Hepatocyte (in vitro differentiated cells): ENCODE data around the gene ZNF121. TPM values are rescaled to one million over a fixed set of nuclear protein-coding genes. Genes with fewer than 3 reads are reported as not detected.
A peak's percentile ranks its signal among the peaks of the same experiment; 100 is the strongest.

Source experiments
- DNase-seq: peaks from one replicate; pipeline ENCODE4 v3.0.0-alpha.2; 2016; ENCODE audit warnings: low spot score
- H2AFZ ChIP-seq: fragments of 200-600 bp; sonication (generic); 2 replicates; pipeline ENCODE4 v1.6.0; 2016; ENCODE audit warnings: antibody characterized with exemption, mild to moderate bottlenecking
- H3K27ac ChIP-seq: fragments of 200-600 bp; sonication (generic); 2 replicates; pipeline ENCODE4 v1.5.1; 2016; ENCODE audit warnings: mild to moderate bottlenecking
- H3K27me3 ChIP-seq: fragments of 200-600 bp; sonication (generic); 2 replicates; pipeline ENCODE4 v1.6.1; 2016
- H3K36me3 ChIP-seq: fragments of 200-600 bp; sonication (generic); replicated peaks from 2 replicates; pipeline ENCODE4 v1.5.1; 2016; ENCODE audit warnings: low read depth; ENCODE audit not compliant: insufficient read depth
- H3K4me1 ChIP-seq: fragments of 200-600 bp; sonication (generic); 2 replicates; pipeline ENCODE4 v1.5.1; 2016; ENCODE audit warnings: mild to moderate bottlenecking, moderate library complexity; ENCODE audit not compliant: insufficient read depth
- H3K4me2 ChIP-seq: fragments of 200-600 bp; sonication (generic); 2 replicates; pipeline ENCODE4 v1.6.0; 2016
- H3K4me3 ChIP-seq: fragments of 200-600 bp; sonication (generic); 2 replicates; pipeline ENCODE4 v1.5.1; 2016; ENCODE audit warnings: mild to moderate bottlenecking
- H3K79me2 ChIP-seq: fragments of 200-600 bp; sonication (generic); 2 replicates; pipeline ENCODE4 v1.6.0; 2017; ENCODE audit warnings: mild to moderate bottlenecking
- H3K9me2 ChIP-seq: fragments of 200-600 bp; sonication (generic); replicated peaks from 2 replicates; pipeline ENCODE4 v1.6.0; 2017; ENCODE audit warnings: mild to moderate bottlenecking; ENCODE audit not compliant: insufficient read depth
- H3K9me3 ChIP-seq: fragments of 200-600 bp; sonication (generic); 2 replicates; pipeline ENCODE4 v1.5.1; 2016; ENCODE audit warnings: low read depth, mild to moderate bottlenecking
- H4K20me1 ChIP-seq: fragments of 200-600 bp; sonication (generic); 2 replicates; pipeline ENCODE4 v1.6.0; 2016; ENCODE audit warnings: mild to moderate bottlenecking; ENCODE audit not compliant: insufficient read depth, poor library complexity, severe bottlenecking
- EZH2 ChIP-seq: fragments of 200-600 bp; sonication (generic); IDR thresholded peaks from 2 replicates; pipeline ENCODE4 v1.6.1; 2016; ENCODE audit warnings: antibody characterized with exemption, mild to moderate bottlenecking, borderline replicate concordance
- EZH2phosphoT487 ChIP-seq: fragments of 200-600 bp; sonication (generic); IDR thresholded peaks from one replicate; pipeline ENCODE4 v1.6.1; 2018; ENCODE audit warnings: antibody characterized with exemption, mild to moderate bottlenecking, low read depth, moderate library complexity; ENCODE audit not compliant: unreplicated experiment, severe bottlenecking
- WGBS: methylation state at CpG from one replicate; pipeline ENCODE4 v1.1.6; 2016; ENCODE audit warnings: low lambda C conversion rate; ENCODE audit errors: missing lambda C conversion rate; 5-methylcytosine and 5-hydroxymethylcytosine counted together
- polyA plus RNA-seq: library from polyadenylated mRNA; unstranded; fragments of >200 nt; fragmentation: Nextera tagmentation; extraction: Ambion mirVana; gene quantifications from 2 replicates; pipeline ENCODE4 v1.2.1, GENCODE V29; 2016
- total RNA-seq: library from RNA; depleted of rRNA; stranded (reverse); fragments of >200 nt; gene quantifications from 2 replicates; pipeline ENCODE4 v1.2.3, GENCODE V29; 2014
- TF ChIP-seq, protein P1 (sequence below): fragments of 200-600 bp; sonication (generic); IDR thresholded peaks from 2 replicates; pipeline ENCODE4 v1.5.1; 2016; ENCODE audit warnings: antibody characterized with exemption, mild to moderate bottlenecking; ENCODE audit not compliant: poor library complexity

The ZNF121 gene
- total and polyA plus RNA-seq, 2 experiments from 2014 or later, result 5.4 to 44.9 TPM

- DNase-seq, result peak; percentile 94
- Histone ChIP-seq H3K79me2 (peaks cover 49% of the 10 kb centered on the region), H3K36me3 (peaks cover under 1% of the 10 kb centered on the region), H3K9me2 (no peaks in the 10 kb centered on the region), H4K20me1 (no peaks in the 10 kb centered on the region), H3K9me3 (no peaks in the 10 kb centered on the region), H3K4me2 (peak within 1 kb of the TSS; percentile 93), H2AFZ (peak within 1 kb of the TSS; percentile 94), H3K27me3 (no peaks in the 10 kb centered on the region), H3K4me3 (peak within 1 kb of the TSS; percentile 76), H3K27ac (peak within 1 kb of the TSS; percentile 100), H3K4me1 (peaks cover 12% of the 10 kb centered on the region)
- WGBS, result under 1% methylated on average over 23 of the region's 33 CpGs
- TF ChIP-seq EZH2, result no peak
- TF ChIP-seq, protein P1, sequence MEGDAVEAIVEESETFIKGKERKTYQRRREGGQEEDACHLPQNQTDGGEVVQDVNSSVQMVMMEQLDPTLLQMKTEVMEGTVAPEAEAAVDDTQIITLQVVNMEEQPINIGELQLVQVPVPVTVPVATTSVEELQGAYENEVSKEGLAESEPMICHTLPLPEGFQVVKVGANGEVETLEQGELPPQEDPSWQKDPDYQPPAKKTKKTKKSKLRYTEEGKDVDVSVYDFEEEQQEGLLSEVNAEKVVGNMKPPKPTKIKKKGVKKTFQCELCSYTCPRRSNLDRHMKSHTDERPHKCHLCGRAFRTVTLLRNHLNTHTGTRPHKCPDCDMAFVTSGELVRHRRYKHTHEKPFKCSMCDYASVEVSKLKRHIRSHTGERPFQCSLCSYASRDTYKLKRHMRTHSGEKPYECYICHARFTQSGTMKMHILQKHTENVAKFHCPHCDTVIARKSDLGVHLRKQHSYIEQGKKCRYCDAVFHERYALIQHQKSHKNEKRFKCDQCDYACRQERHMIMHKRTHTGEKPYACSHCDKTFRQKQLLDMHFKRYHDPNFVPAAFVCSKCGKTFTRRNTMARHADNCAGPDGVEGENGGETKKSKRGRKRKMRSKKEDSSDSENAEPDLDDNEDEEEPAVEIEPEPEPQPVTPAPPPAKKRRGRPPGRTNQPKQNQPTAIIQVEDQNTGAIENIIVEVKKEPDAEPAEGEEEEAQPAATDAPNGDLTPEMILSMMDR, result no peak
- TF ChIP-seq EZH2phosphoT487, result no peak
Observed at GRCh38 chr19:9621156-9622037, 37.1 kb upstream of the ZNF121 start, which contains the start of gene ZNF561. TSS of gene ZNF561 (minus strand) at chr19:9621232. CDS start at chr19:9619456, 1,776 bp downstream.

DNA sequence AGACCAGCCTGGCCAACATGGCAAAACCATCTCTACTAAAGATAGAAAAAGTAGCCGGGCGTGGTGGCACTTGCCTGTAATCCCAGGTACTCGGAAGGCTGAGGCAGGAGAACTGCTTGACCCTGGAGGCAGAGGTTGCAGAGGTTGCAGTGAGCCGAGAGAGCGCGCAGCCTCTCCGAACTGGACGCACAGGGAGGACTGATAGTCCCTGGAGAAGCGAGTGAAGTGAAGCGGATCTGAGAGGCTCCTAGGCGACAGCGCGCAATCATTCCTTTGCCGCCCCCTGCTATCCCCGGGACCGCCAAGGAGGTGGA is 36.5 kb upstream of the ZNF121 start:
- no peaks in the 10 kb centered on the region for H3K9me3 ChIP-seq
- no peaks in the 10 kb centered on the region for H4K20me1 ChIP-seq
- peak overlapping the region; percentile 100 for H3K27ac ChIP-seq
- H3K4me3 ChIP-seq, result peak overlapping the region; percentile 76
- no peaks in the 10 kb centered on the region for H3K27me3 ChIP-seq
- DNase-seq, result no peak
- no peak for TF ChIP-seq EZH2phosphoT487
- TF ChIP-seq EZH2, result no peak
- TF ChIP-seq, protein P1, result no peak
- H3K4me2 ChIP-seq, result peak overlapping the region; percentile 93
- peaks cover 12% of the 10 kb centered on the region for H3K4me1 ChIP-seq
- H2AFZ ChIP-seq, result peak overlapping the region; percentile 94
- peaks cover 6% of the 10 kb centered on the region for H3K36me3 ChIP-seq
- peaks cover 49% of the 10 kb centered on the region for H3K79me2 ChIP-seq
- H3K9me2 ChIP-seq, result no peaks in the 10 kb centered on the region
- WGBS, result 2% methylated on average over 16 of the region's 16 CpGs

GRCh38 chr19:9615844-9616243 is 31.5 kb upstream of the ZNF121 start:
- Histone ChIP-seq H3K27me3 (no peaks in the 10 kb centered on the region), H3K27ac (no peak overlapping the region), H4K20me1 (no peaks in the 10 kb centered on the region), H3K4me3 (no peak overlapping the region), H2AFZ (no peak overlapping the region), H3K36me3 (peaks cover 20% of the 10 kb centered on the region), H3K9me3 (peaks cover 31% of the 10 kb centered on the region), H3K4me2 (no peak overlapping the region), H3K4me1 (no peaks in the 10 kb centered on the region), H3K79me2 (peaks cover 24% of the 10 kb centered on the region), H3K9me2 (no peaks in the 10 kb centered on the region)
- DNase-seq, result no peak
- TF ChIP-seq, protein P1, result no peak
- TF ChIP-seq EZH2phosphoT487 (no peak), EZH2 (no peak)
